ENCODE results near the gene ENOX1.

Gene ENOX1

DNA sequence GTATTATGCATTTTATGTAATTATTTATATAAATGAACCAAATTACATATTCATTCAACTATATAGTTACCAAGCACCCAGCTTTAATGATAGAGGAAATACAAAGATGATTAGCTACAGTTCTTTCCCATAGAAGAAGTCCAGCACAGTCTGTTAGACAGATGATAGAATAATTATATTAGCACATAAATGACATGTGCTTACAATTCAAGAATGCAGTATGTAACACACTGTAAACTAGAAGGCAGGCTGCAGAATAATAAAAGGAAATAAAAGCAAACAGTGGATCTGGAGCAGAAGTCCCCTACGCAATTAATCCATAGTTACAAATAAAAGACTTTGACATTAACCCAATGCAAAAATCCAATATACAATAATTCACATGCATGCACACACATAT, 384.4 kb downstream of the ENOX1 start:
- H3K9me3 ChIP-seq (ENCODE audit: insufficient read depth, low read length, severe bottlenecking), result no peaks in the 10 kb centered on the region
- TF ChIP-seq EZH2 (IDR thresholded peaks at IDR 0.05; ENCODE audit: borderline replicate concordance, low read depth, low read length, severe bottlenecking), result no peak
- TF ChIP-seq, protein P1, sequence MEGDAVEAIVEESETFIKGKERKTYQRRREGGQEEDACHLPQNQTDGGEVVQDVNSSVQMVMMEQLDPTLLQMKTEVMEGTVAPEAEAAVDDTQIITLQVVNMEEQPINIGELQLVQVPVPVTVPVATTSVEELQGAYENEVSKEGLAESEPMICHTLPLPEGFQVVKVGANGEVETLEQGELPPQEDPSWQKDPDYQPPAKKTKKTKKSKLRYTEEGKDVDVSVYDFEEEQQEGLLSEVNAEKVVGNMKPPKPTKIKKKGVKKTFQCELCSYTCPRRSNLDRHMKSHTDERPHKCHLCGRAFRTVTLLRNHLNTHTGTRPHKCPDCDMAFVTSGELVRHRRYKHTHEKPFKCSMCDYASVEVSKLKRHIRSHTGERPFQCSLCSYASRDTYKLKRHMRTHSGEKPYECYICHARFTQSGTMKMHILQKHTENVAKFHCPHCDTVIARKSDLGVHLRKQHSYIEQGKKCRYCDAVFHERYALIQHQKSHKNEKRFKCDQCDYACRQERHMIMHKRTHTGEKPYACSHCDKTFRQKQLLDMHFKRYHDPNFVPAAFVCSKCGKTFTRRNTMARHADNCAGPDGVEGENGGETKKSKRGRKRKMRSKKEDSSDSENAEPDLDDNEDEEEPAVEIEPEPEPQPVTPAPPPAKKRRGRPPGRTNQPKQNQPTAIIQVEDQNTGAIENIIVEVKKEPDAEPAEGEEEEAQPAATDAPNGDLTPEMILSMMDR (IDR thresholded peaks at IDR 0.05; ENCODE audit: borderline replicate concordance, extremely low read depth, low read length, poor library complexity, severe bottlenecking), result no peak
- peaks cover 7% of the 10 kb centered on the region for H3K27me3 ChIP-seq (ENCODE audit: insufficient read depth, low read length, poor library complexity)
- no peak for DNase-seq
- H3K27ac ChIP-seq (ENCODE audit: low read length), result no peak overlapping the region
- H3K36me3 ChIP-seq (ENCODE audit: insufficient read depth, low read length), result no peaks in the 10 kb centered on the region
- no peaks in the 10 kb centered on the region for H4K20me1 ChIP-seq (ENCODE audit: insufficient read depth, low read length)
- H3K4me2 ChIP-seq (ENCODE audit: insufficient read depth, low read length), result no peak overlapping the region
- no peaks in the 10 kb centered on the region for H3K79me2 ChIP-seq (ENCODE audit: insufficient read depth, low read length)
- H2AFZ ChIP-seq (ENCODE audit: low read depth, low read length), result no peak overlapping the region
- no peak overlapping the region for H3K4me3 ChIP-seq (ENCODE audit: low read depth in 1 of 2, low read length in 2 of 2)
- ATAC-seq (ENCODE audit: insufficient read depth, low read depth), result no peak
- no peaks in the 10 kb centered on the region for H3K4me1 ChIP-seq (ENCODE audit: insufficient read depth, low read length)
- no peak overlapping the region for H3K9ac ChIP-seq (ENCODE audit: low read depth, low read length)

GRCh38 chr13:43401361-43401760, 385.4 kb downstream of the ENOX1 start:
- no peak for ATAC-seq (ENCODE audit: insufficient read depth, low read depth)
- no peak for TF ChIP-seq EZH2 (IDR thresholded peaks at IDR 0.05; ENCODE audit: borderline replicate concordance, low read depth, low read length, severe bottlenecking)
- TF ChIP-seq, protein P1 (IDR thresholded peaks at IDR 0.05; ENCODE audit: borderline replicate concordance, extremely low read depth, low read length, poor library complexity, severe bottlenecking), result no peak
- no peaks in the 10 kb centered on the region for H3K79me2 ChIP-seq (ENCODE audit: insufficient read depth, low read length)
- no peaks in the 10 kb centered on the region for H3K4me1 ChIP-seq (ENCODE audit: insufficient read depth, low read length)
- no peak for DNase-seq
- H4K20me1 ChIP-seq (ENCODE audit: insufficient read depth, low read length), result no peaks in the 10 kb centered on the region
- no peaks in the 10 kb centered on the region for H3K36me3 ChIP-seq (ENCODE audit: insufficient read depth, low read length)
- H3K9ac ChIP-seq (ENCODE audit: low read depth, low read length), result no peak overlapping the region
- no peaks in the 10 kb centered on the region for H3K9me3 ChIP-seq (ENCODE audit: insufficient read depth, low read length, severe bottlenecking)
- peaks cover 7% of the 10 kb centered on the region for H3K27me3 ChIP-seq (ENCODE audit: insufficient read depth, low read length, poor library complexity)
- no peak overlapping the region for H3K4me3 ChIP-seq (ENCODE audit: low read depth in 1 of 2, low read length in 2 of 2)
- no peak overlapping the region for H2AFZ ChIP-seq (ENCODE audit: low read depth, low read length)
- H3K27ac ChIP-seq (ENCODE audit: low read length), result no peak overlapping the region
- no peak overlapping the region for H3K4me2 ChIP-seq (ENCODE audit: insufficient read depth, low read length)

- Histone ChIP-seq H3K27ac (ENCODE audit: low read length) (no peak overlapping the region), H3K4me2 (ENCODE audit: insufficient read depth, low read length) (no peak overlapping the region), H3K4me3 (ENCODE audit: low read depth in 1 of 2, low read length in 2 of 2) (no peak overlapping the region), H3K9ac (ENCODE audit: low read depth, low read length) (no peak overlapping the region), H3K4me1 (ENCODE audit: insufficient read depth, low read length) (no peaks in the 10 kb centered on the region), H3K36me3 (ENCODE audit: insufficient read depth, low read length) (no peaks in the 10 kb centered on the region), H4K20me1 (ENCODE audit: insufficient read depth, low read length) (no peaks in the 10 kb centered on the region), H3K27me3 (ENCODE audit: insufficient read depth, low read length, poor library complexity) (peaks cover 9% of the 10 kb centered on the region), H3K79me2 (ENCODE audit: insufficient read depth, low read length) (no peaks in the 10 kb centered on the region), H2AFZ (ENCODE audit: low read depth, low read length) (no peak overlapping the region), H3K9me3 (ENCODE audit: insufficient read depth, low read length, severe bottlenecking) (no peaks in the 10 kb centered on the region)
- no peak for DNase-seq
- TF ChIP-seq, protein P1 (IDR thresholded peaks at IDR 0.05; ENCODE audit: borderline replicate concordance, extremely low read depth, low read length, poor library complexity, severe bottlenecking), result no peak
- no peak for TF ChIP-seq EZH2 (IDR thresholded peaks at IDR 0.05; ENCODE audit: borderline replicate concordance, low read depth, low read length, severe bottlenecking)
- no peak for ATAC-seq (ENCODE audit: insufficient read depth, low read depth)
Measured at GRCh38 chr13:43397111-43397510, 389.7 kb downstream of the ENOX1 start.

DNA sequence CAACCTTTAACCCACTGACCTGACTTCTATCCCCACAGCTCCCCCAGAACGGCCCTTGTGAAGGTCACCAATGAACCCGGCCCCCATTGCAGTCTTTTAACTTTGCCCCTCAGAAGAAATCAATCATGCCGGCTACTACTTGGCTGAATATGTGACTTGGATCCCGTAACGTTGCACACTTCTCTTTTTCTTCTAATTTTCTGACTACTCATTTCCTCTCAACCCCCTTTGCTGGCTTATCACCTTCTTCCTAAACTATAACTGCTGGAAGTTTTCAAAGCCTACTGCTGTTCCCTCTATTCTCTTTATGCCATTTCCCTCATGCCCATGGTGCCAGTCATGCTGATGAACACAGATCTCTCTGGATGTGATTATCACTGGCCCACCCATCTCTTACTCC, 395.7 kb downstream of the ENOX1 start:
- H3K4me1 ChIP-seq (ENCODE audit: insufficient read depth, low read length), result no peaks in the 10 kb centered on the region
- no peak overlapping the region for H2AFZ ChIP-seq (ENCODE audit: low read depth, low read length)
- ATAC-seq (ENCODE audit: insufficient read depth, low read depth) (no peak), DNase-seq (no peak)
- H3K9ac ChIP-seq (ENCODE audit: low read depth, low read length), result no peak overlapping the region
- peaks cover 19% of the 10 kb centered on the region for H3K27me3 ChIP-seq (ENCODE audit: insufficient read depth, low read length, poor library complexity)
- H3K36me3 ChIP-seq (ENCODE audit: insufficient read depth, low read length), result no peaks in the 10 kb centered on the region
- H3K9me3 ChIP-seq (ENCODE audit: insufficient read depth, low read length, severe bottlenecking), result no peaks in the 10 kb centered on the region
- H3K27ac ChIP-seq (ENCODE audit: low read length), result no peak overlapping the region
- H3K79me2 ChIP-seq (ENCODE audit: insufficient read depth, low read length), result no peaks in the 10 kb centered on the region
- no peaks in the 10 kb centered on the region for H4K20me1 ChIP-seq (ENCODE audit: insufficient read depth, low read length)
- H3K4me2 ChIP-seq (ENCODE audit: insufficient read depth, low read length), result no peak overlapping the region
- no peak for TF ChIP-seq EZH2 (IDR thresholded peaks at IDR 0.05; ENCODE audit: borderline replicate concordance, low read depth, low read length, severe bottlenecking)
- TF ChIP-seq, protein P1 (IDR thresholded peaks at IDR 0.05; ENCODE audit: borderline replicate concordance, extremely low read depth, low read length, poor library complexity, severe bottlenecking), result no peak
- H3K4me3 ChIP-seq (ENCODE audit: low read depth in 1 of 2, low read length in 2 of 2), result no peak overlapping the region
